Ureter (tissue), 1 donor: ENCODE measurements around the gene UNC5C. TPM values are rescaled to one million over a fixed set of nuclear protein-coding genes. Genes with fewer than 3 reads are reported as not detected.

ENCODE experiments used
- DNase-seq: peaks from one replicate; pipeline ENCODE4 v3.0.0-alpha.2; 2020; ENCODE audit warnings: low spot score
- total RNA-seq: library from RNA; stranded (reverse); gene quantifications from one replicate; pipeline ENCODE4 v1.2.4, GENCODE V29; 2023
- donor health status: DM: yes; HTN: yes; CAD: no.

The UNC5C gene
- total RNA-seq, 1 donor from 2014 or later: 6.2 TPM

GRCh38 chr4:95129821-95130311, 418.9 kb downstream of the UNC5C start:
- peak; percentile 50 for DNase-seq

- no peak for DNase-seq
These were observed 419.7 kb downstream of the UNC5C start for GRCh38 chr4:95129031-95129430.

DNA sequence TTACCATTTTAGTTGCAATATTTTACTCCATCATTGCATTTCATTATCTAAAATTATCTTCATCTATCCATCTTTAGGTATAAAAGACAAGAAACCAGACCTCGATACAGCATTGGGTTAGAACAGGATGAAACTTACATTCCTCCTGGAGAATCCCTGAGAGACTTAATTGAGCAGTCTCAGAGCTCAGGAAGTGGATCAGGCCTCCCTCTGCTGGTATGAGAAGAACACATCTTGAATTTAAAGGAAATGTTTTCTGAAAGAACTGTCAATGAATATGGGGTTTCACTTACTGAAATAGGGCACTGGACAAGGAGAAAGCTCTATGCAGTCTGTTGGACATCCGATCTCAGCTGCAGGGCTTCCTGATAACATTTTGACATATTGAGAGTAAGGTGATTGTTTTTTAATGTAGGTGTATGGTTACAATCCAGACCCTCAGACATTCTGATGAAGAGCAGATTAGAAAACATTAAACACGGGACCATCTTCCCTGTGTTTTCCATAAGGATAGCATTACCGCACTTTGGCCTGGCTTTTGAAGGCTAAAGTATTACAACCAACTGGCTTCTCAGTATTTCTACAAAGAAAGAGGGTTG, 423.8 kb downstream of the UNC5C start:
- DNase-seq: no peak

- no peak for DNase-seq
These were observed 426.8 kb downstream of the UNC5C start for GRCh38 chr4:95122001-95122400.

DNA sequence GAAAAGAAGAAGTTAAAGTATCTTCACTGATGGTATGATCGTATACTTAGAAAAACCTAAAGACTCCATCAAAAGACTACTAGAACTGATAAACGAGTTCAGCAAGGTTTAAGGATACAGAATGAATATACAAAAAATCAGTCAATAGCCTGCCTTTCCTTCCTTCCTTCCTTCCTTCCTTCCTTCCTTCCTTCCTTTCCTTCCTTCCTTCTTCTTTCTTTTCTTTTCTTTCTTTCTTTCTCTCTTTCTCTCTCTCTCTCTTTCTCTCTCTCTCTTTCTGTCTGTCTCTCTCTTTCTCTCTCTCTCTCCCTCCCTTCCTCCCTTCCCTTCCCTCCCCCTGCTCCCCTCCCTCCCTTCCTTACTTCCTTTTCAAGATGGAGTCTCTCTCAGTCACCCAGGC, 428.3 kb downstream of the UNC5C start:
- no peak for DNase-seq

- DNase-seq: no peak
These were observed 430.3 kb downstream of the UNC5C start for GRCh38 chr4:95118497-95118896.

DNA sequence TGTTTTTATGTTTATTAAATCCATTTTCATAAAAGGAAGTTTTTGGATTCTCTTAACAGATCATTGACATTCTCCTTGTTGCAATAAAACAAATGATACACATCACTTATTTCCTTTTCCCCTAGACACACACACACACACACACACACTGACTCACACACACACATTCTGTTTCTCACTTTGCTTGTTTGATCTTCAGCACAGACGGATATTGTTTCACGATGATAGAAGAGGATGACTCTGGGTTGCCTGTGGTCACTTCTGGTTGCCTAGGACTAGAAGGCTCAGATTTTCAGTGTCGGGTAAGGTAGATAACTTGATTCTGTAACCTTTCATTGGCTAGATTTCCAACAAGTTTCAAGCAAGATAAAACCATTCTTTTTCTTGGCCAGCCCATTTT, 434.3 kb downstream of the UNC5C start:
- no peak for DNase-seq
